Body of pancreas (tissue), 4 donors: Measurements from ENCODE around the gene CRAMP1. TPM values are rescaled to one million over a fixed set of nuclear protein-coding genes. Genes with fewer than 3 reads are reported as not detected.

Experiments used
- ATAC-seq: fragments of 150-250 bp; one replicate; pipeline ENCODE4 v1.9.1; 2016
- DNase-seq, 4 donors: peaks; one replicate each; pipeline ENCODE4 v3.0.0-alpha.2; 2019
- H3K27ac ChIP-seq, 4 donors: fragments of 200-600 bp; sonication (generic); 1 replicate in 3 of 4; 2 replicates in 1 of 4; pipeline versions ENCODE4 v1.5.1 to v1.6.1; 2016 to 2019; ENCODE audit warnings: mild to moderate bottlenecking in 1 of 4, mixed read lengths in 1 of 4, moderate library complexity in 1 of 4
- H3K27me3 ChIP-seq, 2 donors: fragments of 200-600 bp; sonication (generic); one replicate each; pipeline ENCODE4 v1.6.0; 2016; ENCODE audit warnings: mild to moderate bottlenecking in 1 of 2
- H3K36me3 ChIP-seq, 2 donors: fragments of 200-600 bp; sonication (generic); replicated peaks in 1 of 2; 2 replicates each; pipeline ENCODE4 v1.5.1; 2016; ENCODE audit warnings: low read depth in 2 of 2; ENCODE audit not compliant: insufficient read depth in 1 of 2
- H3K4me1 ChIP-seq: fragments of 200-600 bp; sonication (generic); one replicate; pipeline ENCODE4 v1.6.0; 2016
- H3K4me3 ChIP-seq, 2 donors: fragments of 200-600 bp; sonication (generic); 1 replicate in 1 of 2; 2 replicates in 1 of 2; pipeline ENCODE4 v1.5.1; 2016 to 2019
- H3K9me3 ChIP-seq, 3 donors: fragments of 200-600 bp; sonication (generic); 1 replicate in 2 of 3; 2 replicates in 1 of 3; pipeline ENCODE4 v1.5.1; 2016
- POLR2A ChIP-seq, 3 donors: fragments of 450-650 bp; IDR thresholded peaks; one replicate each; pipeline ENCODE4 v1.6.1; 2016; ENCODE audit warnings: antibody characterized with exemption in 3 of 3, mild to moderate bottlenecking in 2 of 3
- WGBS, 2 donors: methylation state at CpG; one replicate each; pipeline ENCODE4 v1.1.5; 2017; 5-methylcytosine and 5-hydroxymethylcytosine counted together
- intact Hi-C: fragments of 100-400 bp; cut with DNase I; formaldehyde crosslinking; loops from one replicate; pipeline ENCODE4 v1.15.1; 2023
- total RNA-seq, 2 donors: library from RNA; depleted of rRNA; stranded (reverse); fragments of >200 nt; gene quantifications; one replicate each; pipeline ENCODE4 v1.1.0, GENCODE V29; 2016
- TF ChIP-seq, protein P1 (sequence below), 7 experiments: fragments of 450-650 bp in 4 of 7; fragments of 200-600 bp in 3 of 7; sonication (generic) in 3 of 7; IDR thresholded peaks; one replicate each; pipeline ENCODE4 v1.5.1; 2016 to 2019; ENCODE audit warnings: antibody characterized with exemption in 7 of 7

CRAMP1 gene
- total RNA-seq, 2 donors from 2014 or later, result 8.6 to 17.8 TPM

DNA sequence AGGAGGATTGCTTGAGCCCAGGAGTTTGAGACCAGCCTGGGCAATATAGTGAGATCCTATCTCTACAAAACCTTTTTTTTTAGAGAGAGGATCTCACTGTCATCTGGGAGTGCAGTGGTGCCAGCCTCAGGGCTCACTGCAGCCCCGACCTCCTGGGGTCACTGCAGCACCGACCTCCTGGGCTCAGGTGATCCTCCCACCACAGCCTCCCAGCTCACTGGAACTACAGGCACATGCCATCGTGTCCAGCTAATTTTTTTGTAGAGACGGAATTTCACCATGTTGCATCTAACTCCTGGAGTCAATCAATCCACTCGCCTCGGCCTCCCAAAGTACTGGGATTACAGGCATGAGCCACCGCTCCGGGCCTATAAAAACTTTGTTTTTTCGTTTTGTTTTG is 109.2 kb downstream of the CRAMP1 start:
- TF ChIP-seq, protein P1, sequence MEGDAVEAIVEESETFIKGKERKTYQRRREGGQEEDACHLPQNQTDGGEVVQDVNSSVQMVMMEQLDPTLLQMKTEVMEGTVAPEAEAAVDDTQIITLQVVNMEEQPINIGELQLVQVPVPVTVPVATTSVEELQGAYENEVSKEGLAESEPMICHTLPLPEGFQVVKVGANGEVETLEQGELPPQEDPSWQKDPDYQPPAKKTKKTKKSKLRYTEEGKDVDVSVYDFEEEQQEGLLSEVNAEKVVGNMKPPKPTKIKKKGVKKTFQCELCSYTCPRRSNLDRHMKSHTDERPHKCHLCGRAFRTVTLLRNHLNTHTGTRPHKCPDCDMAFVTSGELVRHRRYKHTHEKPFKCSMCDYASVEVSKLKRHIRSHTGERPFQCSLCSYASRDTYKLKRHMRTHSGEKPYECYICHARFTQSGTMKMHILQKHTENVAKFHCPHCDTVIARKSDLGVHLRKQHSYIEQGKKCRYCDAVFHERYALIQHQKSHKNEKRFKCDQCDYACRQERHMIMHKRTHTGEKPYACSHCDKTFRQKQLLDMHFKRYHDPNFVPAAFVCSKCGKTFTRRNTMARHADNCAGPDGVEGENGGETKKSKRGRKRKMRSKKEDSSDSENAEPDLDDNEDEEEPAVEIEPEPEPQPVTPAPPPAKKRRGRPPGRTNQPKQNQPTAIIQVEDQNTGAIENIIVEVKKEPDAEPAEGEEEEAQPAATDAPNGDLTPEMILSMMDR (IDR thresholded peaks at IDR 0.05), result no peak
- TF ChIP-seq POLR2A (IDR thresholded peaks at IDR 0.05), result no peak
- no peaks in the 10 kb centered on the region for H3K27me3 ChIP-seq
- ATAC-seq (no peak), DNase-seq (no peak)
- peaks cover 23% of the 10 kb centered on the region for H3K4me1 ChIP-seq
- H3K4me3 ChIP-seq, result no peak overlapping the region
- H3K9me3 ChIP-seq, result no peaks in the 10 kb centered on the region
- peaks cover 0 to 3% of the 10 kb centered on the region in 2 donors for H3K36me3 ChIP-seq
- 90 to 97% methylated on average over 7 to 9 of the region's 9 CpGs for WGBS, 2 donors
- H3K27ac ChIP-seq, result peak overlapping the region in 1 of 4 donors; percentile 53
- intact Hi-C loops, result no loop called here

GRCh38 chr16:1723450-1724147 is 111.4 kb downstream of the CRAMP1 start:
- intact Hi-C loops, result no loop called here
- TF ChIP-seq POLR2A (IDR thresholded peaks at IDR 0.05), result no peak
- TF ChIP-seq, protein P1 (IDR thresholded peaks at IDR 0.05), result peak; percentile 32 to 84 (median 62)
- H3K27ac ChIP-seq, result peak overlapping the region in 1 of 4 donors; percentile 62

GRCh38 chr16:1724491-1724890 is 112.3 kb downstream of the CRAMP1 start:
- peaks cover 23% of the 10 kb centered on the region for H3K4me1 ChIP-seq
- intact Hi-C loops, result no loop called here
- H3K4me3 ChIP-seq, result no peak overlapping the region
- no peaks in the 10 kb centered on the region for H3K27me3 ChIP-seq
- H3K36me3 ChIP-seq, result peaks cover 5 to 6% of the 10 kb centered on the region in 2 donors
- TF ChIP-seq POLR2A (IDR thresholded peaks at IDR 0.05), result no peak
- TF ChIP-seq, protein P1 (IDR thresholded peaks at IDR 0.05), result no peak
- H3K9me3 ChIP-seq, result no peaks in the 10 kb centered on the region
- WGBS, 2 donors, result 88 to 90% methylated on average over 12 of the region's 12 CpGs
- no peak for ATAC-seq
- H3K27ac ChIP-seq, result no peak overlapping the region
- no peak for DNase-seq

More at GRCh38 chr16:1723450-1724147, 111.4 kb downstream of the CRAMP1 start:
- Histone ChIP-seq H3K36me3 (peaks cover 0 to 5% of the 10 kb centered on the region in 2 donors), H3K27me3 (no peaks in the 10 kb centered on the region), H3K9me3 (no peaks in the 10 kb centered on the region), H3K4me3 (no peak overlapping the region), H3K4me1 (peaks cover 23% of the 10 kb centered on the region)
- ATAC-seq (peak; percentile 70), DNase-seq (peak; percentile 49 to 62 (median 52))
- WGBS, 2 donors, result 33 to 42% methylated on average over 6 of the region's 6 CpGs

- Histone ChIP-seq H3K4me3 (no peak overlapping the region), H3K9me3 (no peaks in the 10 kb centered on the region), H3K36me3 (peaks cover 5 to 6% of the 10 kb centered on the region in 2 donors), H3K4me1 (peaks cover 16% of the 10 kb centered on the region), H3K27me3 (no peaks in the 10 kb centered on the region), H3K27ac (no peak overlapping the region)
- no peak for TF ChIP-seq POLR2A (IDR thresholded peaks at IDR 0.05)
- TF ChIP-seq, protein P1 (IDR thresholded peaks at IDR 0.05), result no peak
- intact Hi-C loops, result no loop called here
- DNase-seq, result no peak
- ATAC-seq, result no peak
- 89 to 93% methylated on average over 25 to 32 of the region's 32 CpGs for WGBS, 2 donors
These were observed 114.7 kb downstream of the CRAMP1 start for GRCh38 chr16:1726661-1727502.

Other genes with a start within 250 kb of the CRAMP1 start
- gene UNKL, start 197.7 kb upstream of the CRAMP1 start, total RNA-seq, result 10 to 100 TPM; 11.2 to 21.4 TPM
- 1 to 10 TPM in 1 of 2 donors, under 1 TPM in 1; 0.99 to 3.9 TPM for gene UQCC4, start 191.6 kb upstream of the CRAMP1 start, total RNA-seq
- not detected for gene PERCC1, start 181.3 kb upstream of the CRAMP1 start, total RNA-seq
- gene CCDC154, start 167.8 kb upstream of the CRAMP1 start, total RNA-seq, result 1 to 10 TPM; 2.1 to 2.3 TPM
- gene CLCN7, start 137.3 kb upstream of the CRAMP1 start, total RNA-seq, result 100 to 1,000 TPM in 1 of 2 donors, 10 to 100 TPM in 1; 27.2 to 115 TPM
- gene PTX4, start 123.4 kb upstream of the CRAMP1 start, total RNA-seq, result not detected
- 10 to 100 TPM; 25.4 to 76.5 TPM for gene TELO2, start 119.0 kb upstream of the CRAMP1 start, total RNA-seq
- 10 to 100 TPM; 23.6 to 25.1 TPM for gene TMEM204, start 78.7 kb upstream of the CRAMP1 start, total RNA-seq
- 10 to 100 TPM; 16.9 to 35.6 TPM for gene IFT140, start 288 bp upstream of the CRAMP1 start, total RNA-seq
- gene JPT2, start 65.9 kb downstream of the CRAMP1 start, total RNA-seq, result 10 to 100 TPM; 15.5 to 24.4 TPM
- gene MAPK8IP3, start 93.8 kb downstream of the CRAMP1 start, total RNA-seq, result 100 to 1,000 TPM in 1 of 2 donors, 10 to 100 TPM in 1; 79.9 to 103 TPM
- gene NME3, start 159.2 kb downstream of the CRAMP1 start, total RNA-seq, result 100 to 1,000 TPM in 1 of 2 donors, 10 to 100 TPM in 1; 62.8 to 113 TPM
- gene EME2, start 160.4 kb downstream of the CRAMP1 start, total RNA-seq, result 10 to 100 TPM; 13.5 to 33.3 TPM
- gene MRPS34, start 160.8 kb downstream of the CRAMP1 start, total RNA-seq, result 10 to 100 TPM; 51.4 to 99.6 TPM
- gene SPSB3, start 170.2 kb downstream of the CRAMP1 start, total RNA-seq, result 10 to 100 TPM; 95.9 to 97.8 TPM
- gene NUBP2, start 170.6 kb downstream of the CRAMP1 start, total RNA-seq, result 10 to 100 TPM; 61.0 to 72.6 TPM
- 1 to 10 TPM; 5.2 to 9.2 TPM for gene IGFALS, start 181.3 kb downstream of the CRAMP1 start, total RNA-seq
- 10 to 100 TPM; 45.7 to 46.5 TPM for gene HAGH, start 214.5 kb downstream of the CRAMP1 start, total RNA-seq
- 10 to 100 TPM; 32.6 to 50.8 TPM for gene FAHD1, start 214.8 kb downstream of the CRAMP1 start, total RNA-seq